Measurements from ENCODE around the gene RNF133. TPM values are rescaled to one million over a fixed set of nuclear protein-coding genes. Genes with fewer than 3 reads are reported as not detected.

The RNF133 gene
- total RNA-seq, 1 experiment from 2014 or later, result 0.20 TPM

GRCh38 chr7:122689346-122690109 lies 9.4 kb downstream of the RNF133 start:
- Histone ChIP-seq H3K4me3 (replicated peaks in 1 of 2; ENCODE audit: low read depth in 1 of 2, low read length in 2 of 2) (no peak overlapping the region), H3K9me3 (ENCODE audit: control insufficient read depth in 1 of 2, insufficient read depth in 1 of 2, low read depth in 1 of 2, low read length in 2 of 2) (peaks cover 0 to 2% of the 10 kb centered on the region in 2 experiments; a peak in 1 of 4 replicates), H3K4me2 (ENCODE audit: low read length) (no peak overlapping the region), H3K27ac (ENCODE audit: low read depth, low read length) (no peak overlapping the region), H3K9me2 (ENCODE audit: insufficient read depth) (no peaks in the 10 kb centered on the region), H3K4me1 (ENCODE audit: control insufficient read depth in 1 of 2, insufficient read depth in 2 of 2, low read length in 2 of 2) (no peaks in the 10 kb centered on the region; a peak in 1 of 4 replicates), H3K36me3 (ENCODE audit: control insufficient read depth in 1 of 2, insufficient read depth in 2 of 2, low read length in 2 of 2) (no peaks in the 10 kb centered on the region), H3K27me3 (ENCODE audit: insufficient read depth, low read length) (no peaks in the 10 kb centered on the region), H2AFZ (ENCODE audit: low read depth, low read length, poor library complexity, severe bottlenecking) (no peak overlapping the region), H4K20me1 (ENCODE audit: insufficient read depth) (no peaks in the 10 kb centered on the region), H3K9ac (ENCODE audit: low read length) (no peak overlapping the region), H3K79me2 (ENCODE audit: insufficient read depth, low read length) (no peaks in the 10 kb centered on the region)
- ATAC-seq, result peak; percentile 38; the same call in 1 of the 2 replicates
- ChIA-PET RAD21 (ENCODE audit: low non-redundant PET in 1 of 2, low total read pairs in 2 of 2, uncharacterized antibody in 2 of 2, unreplicated experiment in 2 of 2) (no interaction called here), CTCF (no interaction called here), POLR2A (no interaction called here)
- intact Hi-C loops (cut with micrococcal nuclease), result no loop called here
- BruUV-seq (replicated peaks), result no TSS peak
- no peak for DNase-seq (ENCODE audit: low read depth, low spot score)
- no peak for TF ChIP-seq POLR2A (IDR thresholded peaks at IDR 0.05; ENCODE audit: borderline replicate concordance, extremely low read depth, insufficient read depth, insufficient read length)
- peak; percentile 20; the same call in 1 of the 2 replicates for TF ChIP-seq RAD21 (IDR thresholded peaks at IDR 0.05; ENCODE audit: low read depth)

DNA sequence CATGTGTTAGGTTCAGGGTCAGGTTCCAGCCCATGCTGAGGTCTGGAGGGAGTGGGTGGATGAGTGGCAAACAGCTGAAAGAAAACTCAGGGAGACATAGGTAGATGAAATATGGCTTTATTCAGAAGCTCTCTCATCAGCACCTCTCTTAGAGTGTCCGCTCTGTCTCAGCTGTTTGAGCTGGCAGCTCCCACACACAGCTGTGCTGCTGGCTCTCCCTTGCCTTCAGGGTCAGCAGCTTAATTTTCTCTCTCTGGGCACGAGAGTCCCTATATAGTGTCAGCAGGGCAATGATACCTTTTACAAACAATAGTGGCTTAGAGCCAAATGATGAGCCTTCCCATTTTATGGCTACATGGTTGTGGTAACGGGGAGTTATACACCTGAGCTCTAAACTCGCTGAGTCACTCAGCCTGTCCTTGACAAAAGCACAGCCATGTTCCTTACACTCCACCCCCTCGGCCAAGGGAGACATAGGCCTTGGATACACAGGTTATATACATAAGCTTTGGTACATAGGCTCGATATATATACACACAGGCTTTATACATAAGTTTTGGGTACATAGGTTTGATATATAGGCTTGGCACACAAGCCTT lies 10.4 kb downstream of the RNF133 start:
- no peak for TF ChIP-seq ZBTB33 (IDR thresholded peaks at IDR 0.05; ENCODE audit: extremely low read depth, insufficient replicate concordance, low read length)
- TF ChIP-seq CBX3 (IDR thresholded peaks at IDR 0.05; ENCODE audit: low read depth), result no peak
- TF ChIP-seq EZH2phosphoT487 (IDR thresholded peaks at IDR 0.05; ENCODE audit: borderline replicate concordance), result no peak
- TF ChIP-seq, protein P1, sequence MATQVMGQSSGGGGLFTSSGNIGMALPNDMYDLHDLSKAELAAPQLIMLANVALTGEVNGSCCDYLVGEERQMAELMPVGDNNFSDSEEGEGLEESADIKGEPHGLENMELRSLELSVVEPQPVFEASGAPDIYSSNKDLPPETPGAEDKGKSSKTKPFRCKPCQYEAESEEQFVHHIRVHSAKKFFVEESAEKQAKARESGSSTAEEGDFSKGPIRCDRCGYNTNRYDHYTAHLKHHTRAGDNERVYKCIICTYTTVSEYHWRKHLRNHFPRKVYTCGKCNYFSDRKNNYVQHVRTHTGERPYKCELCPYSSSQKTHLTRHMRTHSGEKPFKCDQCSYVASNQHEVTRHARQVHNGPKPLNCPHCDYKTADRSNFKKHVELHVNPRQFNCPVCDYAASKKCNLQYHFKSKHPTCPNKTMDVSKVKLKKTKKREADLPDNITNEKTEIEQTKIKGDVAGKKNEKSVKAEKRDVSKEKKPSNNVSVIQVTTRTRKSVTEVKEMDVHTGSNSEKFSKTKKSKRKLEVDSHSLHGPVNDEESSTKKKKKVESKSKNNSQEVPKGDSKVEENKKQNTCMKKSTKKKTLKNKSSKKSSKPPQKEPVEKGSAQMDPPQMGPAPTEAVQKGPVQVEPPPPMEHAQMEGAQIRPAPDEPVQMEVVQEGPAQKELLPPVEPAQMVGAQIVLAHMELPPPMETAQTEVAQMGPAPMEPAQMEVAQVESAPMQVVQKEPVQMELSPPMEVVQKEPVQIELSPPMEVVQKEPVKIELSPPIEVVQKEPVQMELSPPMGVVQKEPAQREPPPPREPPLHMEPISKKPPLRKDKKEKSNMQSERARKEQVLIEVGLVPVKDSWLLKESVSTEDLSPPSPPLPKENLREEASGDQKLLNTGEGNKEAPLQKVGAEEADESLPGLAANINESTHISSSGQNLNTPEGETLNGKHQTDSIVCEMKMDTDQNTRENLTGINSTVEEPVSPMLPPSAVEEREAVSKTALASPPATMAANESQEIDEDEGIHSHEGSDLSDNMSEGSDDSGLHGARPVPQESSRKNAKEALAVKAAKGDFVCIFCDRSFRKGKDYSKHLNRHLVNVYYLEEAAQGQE (IDR thresholded peaks at IDR 0.05; ENCODE audit: low read depth), result no peak
- TF ChIP-seq CEBPB (IDR thresholded peaks at IDR 0.05; ENCODE audit: low read depth), result no peak
- no peak for TF ChIP-seq SIN3A (IDR thresholded peaks at IDR 0.05; ENCODE audit: low read depth)
- TF ChIP-seq FOSL1 (IDR thresholded peaks at IDR 0.05; ENCODE audit: low read depth), result no peak
- TF ChIP-seq YY1 (IDR thresholded peaks at IDR 0.05; ENCODE audit: extremely low read depth, insufficient replicate concordance, low read depth, low read length), result no peak
- no peak for ATAC-seq
- BruUV-seq (replicated peaks), result no TSS peak

More for the DNA sequence above, 10.4 kb downstream of the RNF133 start:
- Histone ChIP-seq H3K79me2 (ENCODE audit: insufficient read depth, low read length) (no peaks in the 10 kb centered on the region), H3K9me2 (ENCODE audit: insufficient read depth) (no peaks in the 10 kb centered on the region), H2AFZ (ENCODE audit: low read depth, low read length, poor library complexity, severe bottlenecking) (no peak overlapping the region), H3K4me3 (replicated peaks in 1 of 2; ENCODE audit: low read depth in 1 of 2, low read length in 2 of 2) (no peak overlapping the region), H3K4me2 (ENCODE audit: low read length) (no peak overlapping the region), H3K4me1 (ENCODE audit: control insufficient read depth in 1 of 2, insufficient read depth in 2 of 2, low read length in 2 of 2) (no peaks in the 10 kb centered on the region; a peak in 1 of 4 replicates), H3K9me3 (ENCODE audit: control insufficient read depth in 1 of 2, insufficient read depth in 1 of 2, low read depth in 1 of 2, low read length in 2 of 2) (peaks cover 0 to 2% of the 10 kb centered on the region in 2 experiments; a peak in 1 of 4 replicates), H4K20me1 (ENCODE audit: insufficient read depth) (no peaks in the 10 kb centered on the region), H3K36me3 (ENCODE audit: control insufficient read depth in 1 of 2, insufficient read depth in 2 of 2, low read length in 2 of 2) (no peaks in the 10 kb centered on the region), H3K27me3 (ENCODE audit: insufficient read depth, low read length) (no peaks in the 10 kb centered on the region), H3K27ac (ENCODE audit: low read depth, low read length) (no peak overlapping the region), H3K9ac (ENCODE audit: low read length) (no peak overlapping the region)
- intact Hi-C loops (cut with micrococcal nuclease), result no loop called here
- RAD21 ChIA-PET (ENCODE audit: low non-redundant PET in 1 of 2, low total read pairs in 2 of 2, uncharacterized antibody in 2 of 2, unreplicated experiment in 2 of 2), result no interaction called here
- no peak for DNase-seq (ENCODE audit: low read depth, low spot score)
- POLR2A ChIA-PET, result no interaction called here
- CTCF ChIA-PET, result no interaction called here

All from HCT116 (cell line).